H9 (cell line): Measurements from ENCODE around the gene ABLIM1. TPM values are rescaled to one million over a fixed set of nuclear protein-coding genes. Genes with fewer than 3 reads are reported as not detected.

Experiments
- DNase-seq: peaks from one replicate; pipeline ENCODE4 v3.0.0-alpha.2; 2017
- H2AFZ ChIP-seq: one replicate; pipeline ENCODE4 v1.6.1; 2013; ENCODE audit warnings: mild to moderate bottlenecking, low read length, control low read depth, moderate library complexity
- H2AK5ac ChIP-seq: 2 replicates; pipeline ENCODE4 v1.6.1; 2013; ENCODE audit warnings: low read length, control low read depth, mixed read lengths; ENCODE audit not compliant: insufficient read length
- H2BK120ac ChIP-seq: one replicate; pipeline ENCODE4 v1.6.1; 2013; ENCODE audit warnings: low read depth, mild to moderate bottlenecking, low read length, control low read depth, inconsistent platforms; ENCODE audit not compliant: poor library complexity, severe bottlenecking
- H2BK12ac ChIP-seq: 2 replicates; pipeline ENCODE4 v1.6.1; 2013; ENCODE audit warnings: low read length, control low read depth, mixed read lengths, low read depth; ENCODE audit not compliant: insufficient read length
- H2BK15ac ChIP-seq: 2 replicates; pipeline ENCODE4 v1.6.1; 2013; ENCODE audit warnings: low read depth, low read length, control low read depth
- H2BK20ac ChIP-seq: one replicate; pipeline ENCODE4 v1.6.1; 2013; ENCODE audit warnings: low read depth, mild to moderate bottlenecking, low read length, control low read depth, inconsistent platforms; ENCODE audit not compliant: poor library complexity, severe bottlenecking
- H2BK5ac ChIP-seq: 2 replicates; pipeline ENCODE4 v1.6.1; 2013; ENCODE audit warnings: low read length, control low read depth, mixed read lengths; ENCODE audit not compliant: insufficient read length
- H3K14ac ChIP-seq: 2 replicates; pipeline ENCODE4 v1.6.1; 2013; ENCODE audit warnings: low read length, control low read depth; ENCODE audit not compliant: insufficient read depth
- H3K18ac ChIP-seq: 2 replicates; pipeline ENCODE4 v1.6.1; 2013; ENCODE audit warnings: low read depth, mild to moderate bottlenecking, mixed read lengths, low read length, control low read depth; ENCODE audit not compliant: insufficient read length
- H3K23ac ChIP-seq: 2 replicates; pipeline ENCODE4 v1.6.1; 2013; ENCODE audit warnings: low read length, control low read depth, mixed read lengths, low read depth; ENCODE audit not compliant: insufficient read length
- H3K23me2 ChIP-seq: 2 replicates; pipeline ENCODE4 v1.6.1; 2013; ENCODE audit warnings: low read depth, mild to moderate bottlenecking, mixed read lengths, low read length, control low read depth; ENCODE audit not compliant: insufficient read length, poor library complexity, severe bottlenecking
- H3K27ac ChIP-seq: 2 replicates; pipeline ENCODE4 v1.5.1; 2013; ENCODE audit warnings: low read length, control low read depth, mixed read lengths, low read depth; ENCODE audit not compliant: insufficient read length
- H3K27me3 ChIP-seq: 2 replicates; pipeline ENCODE4 v1.6.1; 2013; ENCODE audit warnings: low read length, control low read depth, inconsistent platforms; ENCODE audit not compliant: insufficient read depth
- H3K4ac ChIP-seq: 2 replicates; pipeline ENCODE4 v1.6.1; 2013; ENCODE audit warnings: low read depth, mild to moderate bottlenecking, control low read depth, inconsistent platforms, low read length, moderate library complexity
- H3K4me1 ChIP-seq: 2 replicates; pipeline ENCODE4 v1.6.1; 2013; ENCODE audit warnings: low read length, control low read depth, inconsistent platforms; ENCODE audit not compliant: insufficient read depth
- H3K4me2 ChIP-seq: 2 replicates; pipeline ENCODE4 v1.6.1; 2013; ENCODE audit warnings: low read length, control low read depth, mixed read lengths; ENCODE audit not compliant: insufficient read length, insufficient read depth
- H3K56ac ChIP-seq: 2 replicates; pipeline ENCODE4 v1.6.1; 2013; ENCODE audit warnings: low read depth, mild to moderate bottlenecking, mixed read lengths, low read length, control low read depth; ENCODE audit not compliant: insufficient read length
- H3K79me1 ChIP-seq: 2 replicates; pipeline ENCODE4 v1.6.1; 2013; ENCODE audit warnings: low read depth, mild to moderate bottlenecking, moderate library complexity, low read length, control low read depth, inconsistent platforms; ENCODE audit not compliant: insufficient read depth, poor library complexity, severe bottlenecking
- H3K79me2 ChIP-seq: 2 replicates; pipeline ENCODE4 v1.6.1; 2013; ENCODE audit warnings: low read length, control low read depth, inconsistent platforms; ENCODE audit not compliant: insufficient read depth
- H3K9ac ChIP-seq: 2 replicates; pipeline ENCODE4 v1.6.1; 2013; ENCODE audit warnings: low read length, control low read depth, mixed read lengths; ENCODE audit not compliant: insufficient read length; ENCODE audit errors: extremely low read depth
- H3K9me3 ChIP-seq: one replicate; pipeline ENCODE4 v1.6.1; 2013; ENCODE audit warnings: low read depth, low read length, inconsistent platforms; ENCODE audit not compliant: control insufficient read depth
- H3T11ph ChIP-seq: one replicate; pipeline ENCODE4 v1.6.1; 2013; ENCODE audit warnings: mild to moderate bottlenecking, low read length, control low read depth, inconsistent platforms
- H4K20me1 ChIP-seq: one replicate; pipeline ENCODE4 v1.6.1; 2013; ENCODE audit not compliant: control insufficient read depth, insufficient read length, insufficient read depth
- H4K5ac ChIP-seq: 2 replicates; pipeline ENCODE4 v1.6.1; 2013; ENCODE audit warnings: low read depth, mild to moderate bottlenecking, mixed read lengths, low read length, control low read depth; ENCODE audit not compliant: insufficient read length
- H4K8ac ChIP-seq: replicated peaks from 2 replicates; pipeline ENCODE4 v1.6.1; 2013; ENCODE audit warnings: low read length, control low read depth, mixed read lengths, low read depth; ENCODE audit not compliant: insufficient read length
- H4K91ac ChIP-seq: 2 replicates; pipeline ENCODE4 v1.6.1; 2013; ENCODE audit warnings: low read depth, mild to moderate bottlenecking, moderate library complexity, mixed read lengths, low read length, control low read depth; ENCODE audit not compliant: insufficient read length
- H3K27ac Mint-ChIP-seq, 3 experiments: 2 replicates in 2 of 3; 3 replicates in 1 of 3; pipeline ENCODE4 v1.8.0; 2020 to 2021; ENCODE audit warnings: mixed read lengths in 3 of 3, mild to moderate bottlenecking in 1 of 3, moderate library complexity in 1 of 3
- H3K27me3 Mint-ChIP-seq: 2 replicates; pipeline ENCODE4 v1.8.0; 2021; ENCODE audit warnings: low read depth, mild to moderate bottlenecking, moderate library complexity, mixed read lengths
- H3K36me3 Mint-ChIP-seq, 3 experiments: 2 replicates in 2 of 3; 3 replicates in 1 of 3; pipeline ENCODE4 v1.8.0; 2020 to 2021; ENCODE audit warnings: low read depth in 3 of 3, mixed read lengths in 3 of 3; ENCODE audit not compliant: insufficient read depth in 1 of 3
- H3K4me1 Mint-ChIP-seq, 2 experiments: 2 replicates each; pipeline ENCODE4 v1.8.0; 2020; ENCODE audit warnings: mixed read lengths in 2 of 2
- H3K4me3 Mint-ChIP-seq, 2 experiments: 2 replicates in 1 of 2; 3 replicates in 1 of 2; pipeline ENCODE4 v1.8.0; 2020 to 2021; ENCODE audit warnings: mild to moderate bottlenecking in 2 of 2, mixed read lengths in 2 of 2, moderate library complexity in 1 of 2
- H3K9me3 Mint-ChIP-seq, 2 experiments: 2 replicates in 1 of 2; 3 replicates in 1 of 2; pipeline ENCODE4 v1.8.0; 2020; ENCODE audit warnings: mild to moderate bottlenecking in 2 of 2, mixed read lengths in 2 of 2, moderate library complexity in 1 of 2
- WGBS: extraction: QIAGEN DNeasy Blood & Tissue Kit; methylation state at CpG from one replicate; pipeline ENCODE4 v1.1.7; 2013; ENCODE audit warnings: missing lambda C conversion rate, low lambda C conversion rate, mixed read lengths; ENCODE audit not compliant: insufficient read length; ENCODE audit errors: extremely low coverage; 5-methylcytosine and 5-hydroxymethylcytosine counted together
- total RNA-seq: library from RNA; stranded (reverse); gene quantifications from 2 replicates; pipeline ENCODE4 v1.2.1, GENCODE V29; 2021
- TF ChIP-seq, protein P1 (sequence below): fragments of 200-600 bp; sonication (generic); conservative IDR thresholded peaks from 3 replicates; pipeline ENCODE4 v1.8.0; 2021; ENCODE audit warnings: antibody characterized with exemption, mild to moderate bottlenecking

The ABLIM1 gene
- total RNA-seq, 1 experiment from 2014 or later = 32.1 TPM

DNA sequence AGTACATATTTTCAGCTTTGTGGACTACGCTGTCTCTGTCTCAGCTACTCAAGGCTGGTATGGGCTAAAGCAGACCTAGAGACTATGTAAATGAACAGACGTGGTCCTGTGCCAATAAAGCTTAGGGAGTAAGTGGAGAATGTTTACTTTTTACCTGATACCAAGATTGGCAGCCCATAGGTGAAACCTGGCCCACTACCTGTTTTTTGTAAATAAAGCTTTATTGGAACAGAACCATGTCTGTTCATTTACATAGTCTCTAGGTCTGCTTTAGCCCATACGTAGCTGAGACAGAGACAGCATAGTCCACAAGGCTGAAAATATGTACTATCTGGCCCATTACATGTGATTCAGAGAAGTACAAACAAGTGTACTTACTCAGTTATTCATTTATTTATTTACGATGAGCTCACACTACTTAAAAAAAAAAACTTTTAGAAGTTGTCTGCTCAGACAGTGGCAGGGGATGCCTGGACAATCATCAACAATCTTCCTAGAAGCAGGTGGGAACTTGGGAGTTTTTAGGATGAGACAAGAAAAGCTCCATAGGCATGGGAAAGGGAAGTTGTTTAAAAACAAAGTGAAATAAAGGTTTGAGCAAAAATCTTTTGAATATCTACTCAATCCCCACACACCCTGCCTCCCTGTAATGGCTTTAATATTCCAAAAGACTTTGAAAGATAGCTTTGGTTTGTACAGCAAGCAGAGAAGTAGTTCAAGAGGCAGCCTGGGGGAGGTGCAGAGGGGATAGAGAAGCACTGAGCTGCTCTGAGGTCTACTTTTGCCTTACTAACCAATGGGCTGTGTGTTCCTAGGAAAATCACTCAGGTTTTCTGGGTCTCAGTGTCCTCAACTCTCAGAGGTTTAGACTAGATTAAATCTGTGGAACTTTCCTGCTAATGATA lies 139.4 kb downstream of the ABLIM1 start:
- Histone ChIP-seq H3K79me2 (no peaks in the 10 kb centered on the region; the same call in 1 of the 2 replicates), H3K27ac (no peak overlapping the region), H4K8ac (no peak overlapping the region), H3K4ac (no peak overlapping the region), H2BK15ac (no peak overlapping the region), H4K91ac (no peak overlapping the region), H2BK12ac (no peak overlapping the region), H2BK120ac (no peak overlapping the region), H3K79me1 (no peaks in the 10 kb centered on the region), H2BK5ac (no peak overlapping the region), H2BK20ac (no peak overlapping the region), H3K4me1 (peaks cover 4% of the 10 kb centered on the region; the same call in 1 of the 2 replicates), H3K9ac (no peak overlapping the region), H3K14ac (no peak overlapping the region), H3K56ac (no peak overlapping the region), H3K23ac (no peak overlapping the region), H4K20me1 (no peaks in the 10 kb centered on the region), H3K27me3 (no peaks in the 10 kb centered on the region), H4K5ac (no peak overlapping the region), H3K23me2 (no peaks in the 10 kb centered on the region), H3K18ac (no peak overlapping the region), H2AK5ac (no peak overlapping the region), H3K9me3 (no peaks in the 10 kb centered on the region), H2AFZ (no peak overlapping the region), H3K4me2 (no peak overlapping the region), H3T11ph (no peak overlapping the region)
- no CpG with 5 or more reads among the region's 4 CpGs for WGBS
- H3K27ac Mint-ChIP-seq = no peak overlapping the region
- no peaks in the 10 kb centered on the region; the same call in 1 of the 2 replicates for H3K27me3 Mint-ChIP-seq
- H3K4me1 Mint-ChIP-seq = peaks cover 61 to 75% of the 10 kb centered on the region in 2 experiments
- H3K36me3 Mint-ChIP-seq = peaks cover 0 to 2% (median 0%) of the 10 kb centered on the region in 3 experiments; a peak in 2 of 7 replicates
- TF ChIP-seq, protein P1, sequence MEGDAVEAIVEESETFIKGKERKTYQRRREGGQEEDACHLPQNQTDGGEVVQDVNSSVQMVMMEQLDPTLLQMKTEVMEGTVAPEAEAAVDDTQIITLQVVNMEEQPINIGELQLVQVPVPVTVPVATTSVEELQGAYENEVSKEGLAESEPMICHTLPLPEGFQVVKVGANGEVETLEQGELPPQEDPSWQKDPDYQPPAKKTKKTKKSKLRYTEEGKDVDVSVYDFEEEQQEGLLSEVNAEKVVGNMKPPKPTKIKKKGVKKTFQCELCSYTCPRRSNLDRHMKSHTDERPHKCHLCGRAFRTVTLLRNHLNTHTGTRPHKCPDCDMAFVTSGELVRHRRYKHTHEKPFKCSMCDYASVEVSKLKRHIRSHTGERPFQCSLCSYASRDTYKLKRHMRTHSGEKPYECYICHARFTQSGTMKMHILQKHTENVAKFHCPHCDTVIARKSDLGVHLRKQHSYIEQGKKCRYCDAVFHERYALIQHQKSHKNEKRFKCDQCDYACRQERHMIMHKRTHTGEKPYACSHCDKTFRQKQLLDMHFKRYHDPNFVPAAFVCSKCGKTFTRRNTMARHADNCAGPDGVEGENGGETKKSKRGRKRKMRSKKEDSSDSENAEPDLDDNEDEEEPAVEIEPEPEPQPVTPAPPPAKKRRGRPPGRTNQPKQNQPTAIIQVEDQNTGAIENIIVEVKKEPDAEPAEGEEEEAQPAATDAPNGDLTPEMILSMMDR = no peak
- no peaks in the 10 kb centered on the region for H3K9me3 Mint-ChIP-seq
- DNase-seq = no peak
- H3K4me3 Mint-ChIP-seq = no peak overlapping the region
